Fibroblast of upper back skin (primary cell): ENCODE data around the gene ZNF644.
"Not testable (repeated sequence)": the region's sequence is repeated elsewhere in the genome, so short reads cannot be mapped to it uniquely, and the experiment has no call there.

Experiments used
- DNase-seq: peaks from one replicate; pipeline ENCODE4 v3.0.0-alpha.2; 2013

Gene ZNF644

DNA sequence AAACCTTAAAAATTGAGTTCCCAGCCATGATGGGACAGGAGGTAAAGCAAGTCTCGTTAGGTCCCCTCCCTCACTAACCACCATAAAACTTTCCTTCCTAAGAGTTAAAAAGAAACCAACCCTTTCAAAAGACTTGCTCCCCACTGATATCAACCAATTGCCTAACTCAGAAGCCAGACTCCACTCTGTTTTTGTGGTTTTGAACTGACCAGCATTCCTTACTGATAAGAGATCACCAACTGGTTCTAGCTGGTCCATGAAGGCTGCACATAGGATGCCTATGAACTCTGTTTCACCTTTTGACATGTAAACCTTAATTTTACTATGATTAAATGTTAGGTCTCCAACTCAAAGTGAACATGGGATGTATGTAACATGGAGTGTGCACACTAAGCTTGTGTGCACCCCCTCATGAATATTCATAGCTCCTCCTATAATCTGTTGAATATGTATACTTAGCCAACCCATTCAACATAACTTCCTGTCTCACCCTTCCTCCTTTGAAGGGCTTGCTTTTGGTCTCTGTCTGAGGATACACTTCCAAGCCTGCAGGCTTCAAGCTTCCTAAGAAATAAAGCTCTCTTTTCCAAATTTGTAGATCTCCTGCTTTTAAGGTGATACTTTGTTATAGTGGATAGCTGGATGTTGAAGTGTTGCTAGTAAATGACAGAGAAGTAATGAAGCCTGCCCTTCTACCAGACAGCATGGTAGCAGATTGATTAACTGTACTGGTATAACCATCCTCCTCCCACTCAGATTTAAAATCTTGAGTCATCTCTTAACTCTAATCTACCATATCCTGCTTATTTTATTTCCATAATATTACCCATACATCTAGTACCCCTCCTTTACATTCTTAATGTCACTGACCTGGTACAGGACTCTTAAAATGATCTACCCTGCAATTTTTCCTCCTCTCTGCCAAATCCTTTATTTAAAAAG, 95.6 kb downstream of the ZNF644 start:
- DNase-seq, result peak; percentile 56

DNA sequence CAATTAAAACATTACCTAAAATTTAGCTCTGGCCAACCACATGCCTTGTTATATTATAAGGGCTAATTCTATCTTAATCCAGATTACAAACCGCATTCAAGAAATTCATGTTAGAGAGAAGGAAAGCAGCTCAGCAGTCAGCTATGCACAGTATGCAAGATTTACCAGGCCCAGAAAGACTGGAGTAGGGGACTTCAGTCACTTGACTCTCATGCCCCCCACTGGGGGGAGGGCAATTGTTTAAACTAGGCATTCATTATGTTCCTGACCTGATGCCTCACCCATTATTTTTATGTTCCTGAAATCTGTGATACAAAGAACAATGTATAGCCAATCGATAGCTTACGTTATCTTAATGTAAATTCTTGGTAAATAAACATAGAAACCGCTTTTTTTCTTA, 96.9 kb downstream of the ZNF644 start:
- peak; percentile 12 for DNase-seq

DNA sequence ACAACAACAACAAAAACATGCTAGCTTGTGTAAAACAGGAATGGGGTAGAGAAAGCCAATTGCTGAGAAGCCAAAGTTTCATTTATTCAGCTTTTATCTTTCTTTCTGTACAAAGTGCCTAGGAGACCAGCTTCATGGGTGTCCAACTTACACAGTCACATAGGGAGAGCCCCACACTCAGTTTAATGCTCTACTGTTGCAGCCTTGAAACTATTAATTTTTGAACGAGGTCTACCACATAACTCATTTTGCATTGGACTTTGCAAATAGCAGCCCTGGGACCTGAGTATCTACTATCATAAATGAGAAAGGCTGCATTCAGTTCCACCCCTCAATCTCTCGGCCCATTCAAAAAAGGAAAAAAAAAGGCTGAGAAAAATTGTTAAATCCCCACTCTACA, 98.8 kb downstream of the ZNF644 start:
- no peak for DNase-seq

DNA sequence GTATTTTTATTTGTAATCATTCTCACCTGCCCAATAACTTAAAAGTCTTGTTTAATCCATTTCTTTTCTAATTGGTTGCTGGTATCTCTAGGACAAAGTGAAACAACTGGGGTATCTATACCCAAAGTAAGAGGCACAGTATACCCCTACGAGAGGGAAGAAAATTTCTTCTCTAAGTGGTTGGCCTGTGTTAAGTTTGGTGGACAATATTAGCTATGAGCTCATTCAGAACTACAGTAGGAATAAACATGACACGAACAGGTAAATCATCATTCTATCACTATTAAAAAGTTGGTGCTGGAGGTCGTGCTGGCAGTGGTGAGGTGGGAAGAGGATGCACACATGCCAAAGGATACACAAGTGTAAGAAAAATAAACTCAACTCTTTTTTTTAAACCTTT, 99.6 kb downstream of the ZNF644 start:
- no peak for DNase-seq

DNA sequence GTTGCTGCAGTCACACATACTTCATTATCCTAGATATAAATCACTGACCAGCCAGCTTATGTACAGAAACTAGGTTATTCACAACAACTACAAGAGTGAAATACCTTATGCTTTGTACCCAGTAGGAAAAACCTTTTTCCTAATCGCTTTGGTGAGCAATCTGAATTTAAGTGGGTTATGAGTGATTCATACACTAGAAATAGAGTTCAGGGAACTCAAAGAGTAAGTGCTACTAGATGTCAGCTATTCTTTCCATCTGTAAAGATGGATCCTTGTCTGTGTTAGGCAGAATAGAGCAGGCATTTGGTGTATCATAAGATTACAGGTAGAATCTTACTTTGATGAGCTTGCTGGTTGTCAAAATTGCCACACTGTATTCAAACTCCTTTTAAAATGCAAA, 101.9 kb downstream of the ZNF644 start:
- DNase-seq, result peak; percentile 4

DNA sequence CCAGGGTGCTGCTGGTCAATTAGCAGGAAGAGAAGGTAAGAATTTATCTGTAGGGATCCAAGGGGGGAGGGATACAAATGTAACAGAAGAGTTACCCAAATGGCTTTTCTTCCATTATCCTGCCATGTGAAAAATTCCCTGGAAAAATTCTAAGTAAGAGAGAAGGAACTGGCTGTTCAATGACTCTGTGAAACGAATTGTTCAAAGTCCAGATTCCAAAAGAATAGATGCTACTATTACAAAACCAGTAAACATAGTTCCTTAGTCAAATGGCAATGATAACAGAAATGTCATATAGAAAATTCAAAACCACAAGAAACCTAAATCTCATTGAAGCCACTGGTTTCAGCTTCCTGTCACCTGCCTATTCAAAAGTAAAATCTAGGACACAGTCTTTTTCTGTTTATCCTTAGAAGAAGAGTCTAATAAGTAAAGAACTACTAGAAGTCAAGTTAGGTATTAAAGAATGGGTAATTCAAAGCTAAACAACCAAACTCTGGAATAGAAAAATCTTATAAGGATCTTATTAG, 102.6 kb downstream of the ZNF644 start:
- DNase-seq, result no peak

DNA sequence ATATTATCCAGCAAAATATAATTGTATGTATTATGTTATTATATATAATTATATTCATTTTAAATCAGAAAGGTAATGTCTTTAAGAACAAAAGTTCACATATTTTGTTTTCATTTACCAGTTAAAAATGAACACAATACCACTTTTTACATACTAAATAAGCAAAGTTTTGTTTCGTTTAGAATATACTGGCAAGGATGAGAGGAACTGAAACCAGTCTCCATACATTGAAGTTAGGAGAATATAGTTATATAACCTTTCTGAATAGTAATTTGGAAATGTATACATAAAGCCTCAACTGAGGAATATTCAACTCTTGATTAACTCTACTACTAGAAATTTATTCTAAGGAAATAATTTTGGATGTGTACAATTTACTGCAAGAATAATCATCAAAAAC, 110.5 kb downstream of the ZNF644 start:
- no peak for DNase-seq

DNA sequence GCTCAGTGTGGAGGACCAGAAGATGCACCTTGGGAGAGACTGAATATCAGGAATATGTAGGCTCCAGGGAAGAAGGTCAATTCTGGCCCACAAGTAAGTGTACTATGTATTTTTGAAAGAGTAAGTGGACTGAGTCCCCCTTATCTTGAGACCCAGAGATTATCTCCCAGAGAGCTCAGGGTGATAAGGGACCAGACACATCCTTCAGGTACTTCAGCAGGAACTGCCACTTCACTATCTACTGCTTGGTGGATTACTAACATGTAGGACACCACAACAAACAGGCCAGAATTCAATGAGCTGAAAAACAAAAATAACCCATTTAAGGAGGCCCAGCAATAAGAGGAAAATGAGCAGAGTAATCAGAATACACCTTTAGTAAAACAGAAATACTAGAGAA, 119.2 kb downstream of the ZNF644 start:
- DNase-seq, result no peak

DNA sequence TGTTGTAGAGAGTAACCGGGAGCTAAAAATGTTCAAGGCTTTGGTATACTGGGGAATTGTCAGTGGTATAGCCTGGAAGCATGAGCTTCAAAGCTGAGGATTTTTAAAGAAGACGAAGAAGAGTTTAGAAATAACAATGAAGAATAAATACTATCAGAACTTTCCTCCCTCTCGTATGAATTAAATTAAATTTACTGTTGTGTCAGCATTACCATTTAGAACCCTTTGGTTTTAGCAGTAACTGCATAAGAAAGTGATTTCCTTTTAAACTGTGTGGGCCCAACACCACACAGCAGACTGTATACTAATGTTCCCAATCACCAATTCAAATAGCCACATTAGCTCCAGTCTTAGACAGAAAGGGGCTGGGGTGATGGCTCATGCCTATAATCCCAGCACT, 122.6 kb downstream of the ZNF644 start:
- no peak for DNase-seq

DNA sequence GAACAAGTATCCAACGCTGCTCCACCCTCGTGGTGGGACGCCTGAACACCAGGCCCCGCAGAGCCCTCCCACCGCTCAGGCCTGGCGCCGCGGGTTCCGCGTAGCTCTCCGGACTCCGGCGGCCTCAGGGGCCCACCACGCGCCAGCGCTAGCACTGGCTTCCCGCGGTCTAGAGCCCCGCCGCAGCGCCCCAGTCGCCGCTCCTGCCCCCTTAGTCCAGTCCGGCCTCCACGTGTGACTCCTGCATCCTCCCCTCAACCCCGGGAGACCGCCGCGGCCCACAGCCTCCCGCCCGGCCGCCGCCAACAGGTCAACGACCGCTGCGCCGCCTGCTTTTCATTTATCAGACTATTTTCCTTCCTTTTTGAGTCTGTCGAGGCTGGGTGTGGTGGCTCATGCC, 128.2 kb downstream of the ZNF644 start:
- not testable (repeated sequence) for DNase-seq

DNA sequence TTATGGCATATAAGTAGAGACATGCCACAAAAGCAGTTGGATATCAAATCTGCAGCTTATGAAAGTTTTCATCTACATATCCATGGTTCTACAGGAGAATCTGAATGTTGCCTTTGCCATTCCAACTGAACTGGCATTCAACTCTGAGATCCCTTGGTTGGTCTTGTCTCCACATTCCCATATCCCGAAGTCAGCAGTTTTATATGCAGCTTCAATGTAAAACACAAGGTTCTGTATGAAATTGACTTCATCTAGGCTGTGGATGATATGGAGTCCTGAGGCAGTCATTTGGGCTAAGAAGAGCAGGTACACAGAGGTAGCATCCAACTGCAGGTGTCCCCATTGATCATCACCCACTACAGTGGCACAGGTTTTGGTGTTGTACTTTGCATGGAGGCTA, 129.0 kb downstream of the ZNF644 start:
- not testable (repeated sequence) for DNase-seq

DNA sequence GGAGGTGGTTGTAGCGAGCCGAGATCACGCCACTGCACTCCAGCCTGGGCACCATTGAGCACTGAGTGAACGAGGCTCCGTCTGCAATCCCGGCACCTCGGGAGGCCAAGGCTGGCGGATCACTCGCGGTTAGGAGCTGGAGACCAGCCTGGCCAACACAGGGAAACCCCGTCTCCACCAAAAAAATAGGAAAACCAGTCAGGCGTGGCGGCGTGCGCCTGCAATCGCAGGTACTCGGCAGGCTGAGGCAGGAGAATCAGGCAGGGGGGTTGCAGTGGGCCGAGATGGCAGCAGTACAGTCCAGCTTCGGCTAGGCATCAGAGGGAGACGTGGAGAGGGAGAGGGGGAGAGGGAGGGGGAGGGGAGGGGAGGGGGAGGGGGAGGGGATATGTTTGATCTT, 129.6 kb downstream of the ZNF644 start:
- DNase-seq, result not testable (repeated sequence)

DNA sequence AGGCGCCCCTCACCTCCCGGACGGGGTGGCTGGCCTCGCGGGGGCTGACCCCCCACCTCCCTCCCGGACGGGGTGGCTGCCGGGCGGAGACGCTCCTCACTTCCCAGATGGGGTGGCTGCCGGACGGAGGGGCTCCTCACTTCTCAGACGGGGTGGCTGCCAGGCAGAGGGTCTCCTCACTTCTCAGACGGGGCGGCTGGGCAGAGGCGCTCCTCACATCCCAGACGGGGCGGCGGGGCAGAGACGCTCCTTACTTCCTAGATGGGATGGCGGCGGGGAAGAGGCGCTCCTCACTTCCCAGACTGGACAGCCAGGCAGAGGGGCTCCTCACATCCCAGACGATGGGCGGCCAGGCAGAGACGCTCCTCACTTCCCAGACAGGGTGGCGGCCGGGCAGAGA, 130.1 kb downstream of the ZNF644 start:
- DNase-seq, result not testable (repeated sequence)

DNA sequence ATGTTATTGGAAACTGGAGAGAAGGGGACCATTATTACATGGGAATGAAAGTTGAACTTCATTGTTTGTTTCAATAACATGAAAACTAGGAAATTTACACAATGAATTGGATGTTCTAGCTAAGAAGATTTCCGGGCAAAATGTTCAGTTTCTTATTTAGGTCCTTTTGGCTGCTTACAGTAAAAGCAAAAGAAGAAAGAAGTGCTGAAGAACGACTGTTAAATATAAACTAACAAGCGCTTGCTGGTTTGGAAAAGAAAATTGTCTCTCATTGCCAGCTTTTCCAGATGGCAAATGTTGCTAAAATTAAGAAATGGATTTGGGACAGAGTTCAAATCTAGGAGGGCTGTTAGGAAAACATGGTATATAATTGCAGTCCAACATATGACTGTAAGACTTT, 139.6 kb downstream of the ZNF644 start:
- DNase-seq, result no peak

DNA sequence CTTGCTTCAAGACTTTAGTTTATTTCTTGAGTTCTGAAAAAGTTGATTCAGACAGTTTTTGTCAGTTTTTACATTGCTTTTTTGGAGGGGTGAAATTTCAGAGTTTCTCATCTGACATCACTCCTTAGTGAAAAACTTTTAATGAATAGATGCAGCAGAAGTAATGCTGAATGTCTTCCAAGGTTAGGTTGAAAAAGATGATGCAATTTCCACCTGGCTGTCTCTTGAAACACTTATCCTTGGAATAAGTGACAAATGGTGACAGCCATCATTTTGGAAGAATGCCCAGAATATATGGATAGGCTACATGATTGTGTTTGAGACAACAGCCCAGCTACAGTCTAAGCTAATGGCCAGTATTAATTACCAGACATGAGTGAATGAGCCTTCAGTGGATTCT, 140.8 kb downstream of the ZNF644 start:
- DNase-seq, result no peak

DNA sequence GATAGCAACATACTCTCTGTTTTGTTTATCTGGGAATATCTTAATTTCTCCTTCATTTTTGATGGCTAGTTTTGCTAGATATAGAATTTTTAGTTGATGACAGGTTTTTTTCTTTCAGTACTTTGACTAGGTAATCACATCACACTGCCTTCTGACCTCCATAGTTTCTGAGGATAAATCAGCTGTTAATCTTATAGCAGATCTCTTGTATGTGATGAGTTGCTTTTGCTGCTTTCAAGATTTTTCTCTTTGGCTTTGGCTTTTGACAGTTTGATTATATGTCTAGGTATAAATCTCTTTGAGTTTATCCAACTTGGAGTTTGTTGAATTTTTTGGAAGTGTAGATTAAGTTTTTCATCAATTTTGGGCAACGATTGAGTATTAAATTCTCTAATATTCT, 142.6 kb downstream of the ZNF644 start:
- DNase-seq, result no peak

DNA sequence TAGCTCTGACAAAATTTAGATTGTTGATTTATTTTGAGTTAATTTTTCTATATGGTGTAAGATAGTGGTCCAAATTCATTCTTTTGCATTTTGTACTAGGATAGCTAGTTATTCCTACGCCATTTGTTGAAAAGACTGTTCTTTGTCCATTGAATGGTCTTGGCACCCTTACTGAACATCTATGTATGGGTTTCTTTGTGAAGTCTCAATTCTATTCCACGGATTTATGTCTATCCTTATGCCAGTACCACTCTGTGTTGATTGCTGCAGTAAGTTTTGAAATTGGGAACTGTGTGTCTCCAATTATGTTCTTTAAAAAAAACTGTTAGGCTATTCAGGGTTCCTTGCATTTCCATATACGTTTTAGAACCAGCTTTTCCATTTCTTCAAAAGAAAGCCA, 145.7 kb downstream of the ZNF644 start:
- no peak for DNase-seq
